ENCODE data around the gene CEBPB.

CEBPB gene

DNA sequence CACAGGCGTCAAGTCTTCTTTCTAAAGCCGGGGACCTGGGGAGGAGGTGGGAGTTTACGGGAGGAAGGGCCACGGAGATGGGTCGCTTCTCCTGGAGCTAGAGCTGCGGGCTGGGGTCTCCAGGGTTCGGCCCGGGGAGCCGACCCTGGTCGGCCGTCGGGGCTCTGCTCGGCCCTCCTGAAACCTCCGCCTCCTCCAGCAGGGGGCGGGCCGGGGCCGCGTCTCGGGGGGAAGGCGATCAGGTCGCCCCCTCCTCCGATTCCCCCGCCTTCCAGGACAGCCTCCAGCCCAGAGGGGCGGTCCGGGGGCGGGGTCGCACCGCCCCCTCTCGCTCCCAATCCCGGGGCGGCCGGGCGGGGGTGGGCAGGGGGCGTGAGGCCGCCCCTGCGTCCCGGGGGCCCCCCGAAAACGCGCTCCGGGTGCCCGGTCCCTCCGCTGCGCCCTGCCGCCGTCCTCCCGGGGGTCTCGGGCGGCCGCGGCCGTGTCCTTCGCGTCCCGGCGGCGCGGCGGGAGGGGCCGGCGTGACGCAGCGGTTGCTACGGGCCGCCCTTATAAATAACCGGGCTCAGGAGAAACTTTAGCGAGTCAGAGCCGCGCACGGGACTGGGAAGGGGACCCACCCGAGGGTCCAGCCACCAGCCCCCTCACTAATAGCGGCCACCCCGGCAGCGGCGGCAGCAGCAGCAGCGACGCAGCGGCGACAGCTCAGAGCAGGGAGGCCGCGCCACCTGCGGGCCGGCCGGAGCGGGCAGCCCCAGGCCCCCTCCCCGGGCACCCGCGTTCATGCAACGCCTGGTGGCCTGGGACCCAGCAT lies at the start of gene CEBPB:
TSS of gene CEBPB (plus strand) at position 580 of the 814 bp plus-strand sequence. CDS start at position 784, 204 bp downstream.
- peak within 1 kb of the TSS; percentile 77 for H3K4me3 Mint-ChIP-seq
- peaks cover 21% of the 10 kb centered on the region for H3K36me3 Mint-ChIP-seq (ENCODE audit: low read depth)
- H3K27ac Mint-ChIP-seq = peak within 1 kb of the TSS; percentile 84
- DNase-seq (ENCODE audit: low spot score) = peak; percentile 80
- peaks cover 28% of the 10 kb centered on the region for H3K4me1 Mint-ChIP-seq (ENCODE audit: low read depth)
- no peaks in the 10 kb centered on the region for H3K9me3 Mint-ChIP-seq
- H3K27me3 Mint-ChIP-seq (ENCODE audit: low read depth) = peaks cover 8% of the 10 kb centered on the region

DNA sequence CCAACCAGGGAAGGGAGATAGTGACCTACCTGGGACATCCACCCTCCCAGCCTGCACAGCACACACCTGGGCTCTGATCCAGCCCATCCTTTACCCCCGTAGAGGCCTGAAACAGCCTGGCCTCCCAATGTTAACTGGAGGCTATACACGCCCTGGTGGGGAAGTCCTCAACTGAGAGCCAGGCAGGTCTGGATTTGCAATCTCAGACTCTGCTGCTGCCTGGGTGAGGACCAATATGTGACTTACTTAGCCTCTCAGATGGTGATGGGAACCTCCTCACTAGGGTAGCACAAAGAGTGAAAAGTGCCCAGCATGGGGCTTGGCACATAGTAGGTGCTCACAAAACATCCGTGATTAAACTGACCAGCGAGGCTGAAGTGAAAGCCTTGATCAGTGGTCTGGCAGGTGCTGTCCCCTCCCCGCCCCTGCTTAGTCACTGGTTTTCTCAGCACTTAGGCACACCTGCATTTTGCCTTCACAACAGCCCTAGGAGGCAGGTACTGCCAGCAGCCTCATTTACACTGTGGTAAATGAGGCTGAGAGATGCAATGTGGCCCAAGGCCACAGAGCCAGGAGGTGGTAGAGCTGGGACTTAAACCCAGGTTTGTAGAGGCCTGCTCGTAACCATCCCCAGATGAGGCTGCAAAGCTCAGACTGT lies 49.5 kb upstream of the CEBPB start:
- H3K4me1 Mint-ChIP-seq (ENCODE audit: low read depth) = peaks cover 18% of the 10 kb centered on the region
- H3K27ac Mint-ChIP-seq = no peak overlapping the region

DNA sequence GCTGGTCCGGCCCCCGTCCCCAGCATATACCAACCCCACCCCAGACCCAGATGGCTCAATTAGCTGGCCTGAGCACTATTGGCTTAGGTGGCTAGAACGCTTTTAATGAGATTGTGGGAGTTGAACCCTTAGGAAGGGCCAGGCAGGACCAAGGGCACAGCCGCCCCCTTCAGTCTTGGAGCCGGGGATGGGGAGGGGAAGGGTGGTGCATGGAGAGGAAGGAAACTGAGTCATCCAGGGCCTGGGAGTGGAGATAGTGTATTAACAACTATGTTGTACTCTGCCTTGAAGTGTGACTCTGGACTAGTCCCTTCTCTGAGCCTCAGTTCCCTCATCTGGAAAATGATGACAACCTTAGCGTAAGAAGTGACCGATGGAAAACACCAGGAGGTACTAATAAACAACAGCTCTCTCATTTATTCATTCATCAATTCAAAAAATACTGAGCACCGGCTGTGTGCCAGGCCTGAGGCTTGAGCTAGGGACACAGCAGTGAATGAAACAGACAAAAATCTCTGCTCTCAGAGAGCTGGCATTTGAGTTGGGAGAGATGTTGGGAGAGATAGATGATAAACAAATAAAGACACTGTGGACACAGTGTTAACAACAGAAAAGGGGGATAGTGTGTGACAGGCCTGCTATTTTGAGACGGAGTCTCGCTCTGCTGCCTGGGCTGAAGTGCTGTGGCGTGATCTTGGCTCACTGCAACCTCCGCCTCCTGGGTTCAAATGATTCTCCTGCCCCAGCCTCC lies 48.6 kb upstream of the CEBPB start:
- DNase-seq (ENCODE audit: low spot score) = no peak
- Mint-ChIP-seq H3K27ac (peak overlapping the region; percentile 53), H3K4me1 (ENCODE audit: low read depth) (peaks cover 26% of the 10 kb centered on the region), H3K4me3 (no peak overlapping the region), H3K36me3 (ENCODE audit: low read depth) (peaks cover 38% of the 10 kb centered on the region), H3K9me3 (no peaks in the 10 kb centered on the region), H3K27me3 (ENCODE audit: low read depth) (no peaks in the 10 kb centered on the region)

More for the DNA sequence above, 49.5 kb upstream of the CEBPB start:
- Mint-ChIP-seq H3K27me3 (ENCODE audit: low read depth) (no peaks in the 10 kb centered on the region), H3K4me3 (no peak overlapping the region), H3K9me3 (no peaks in the 10 kb centered on the region), H3K36me3 (ENCODE audit: low read depth) (peaks cover 32% of the 10 kb centered on the region)
- no peak for DNase-seq (ENCODE audit: low spot score)

DNA sequence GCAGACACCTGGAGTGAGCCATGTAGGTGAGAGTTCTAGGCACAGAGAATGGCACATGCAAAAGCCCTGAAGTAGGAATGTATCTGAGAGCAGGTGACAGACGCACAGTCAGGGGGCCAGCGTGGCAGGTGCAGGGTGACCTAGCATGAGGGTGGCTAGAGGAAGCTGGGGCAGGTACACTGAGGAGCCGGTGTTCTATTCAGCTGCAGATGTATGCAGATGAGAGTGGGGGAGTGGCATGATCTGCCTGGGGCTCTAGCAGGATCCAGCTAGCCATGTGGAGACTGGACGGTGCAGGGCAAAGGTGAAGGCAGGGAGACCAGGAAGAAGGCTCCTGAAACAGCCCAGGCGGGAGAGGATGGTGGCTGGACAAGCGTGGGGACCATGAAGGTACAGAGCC lies 47.8 kb upstream of the CEBPB start:
- Mint-ChIP-seq H3K9me3 (no peaks in the 10 kb centered on the region), H3K27ac (peak overlapping the region; percentile 27), H3K36me3 (ENCODE audit: low read depth) (peaks cover 43% of the 10 kb centered on the region), H3K4me3 (no peak overlapping the region), H3K27me3 (ENCODE audit: low read depth) (no peaks in the 10 kb centered on the region), H3K4me1 (ENCODE audit: low read depth) (peaks cover 35% of the 10 kb centered on the region)
- no peak for DNase-seq (ENCODE audit: low spot score)

DNA sequence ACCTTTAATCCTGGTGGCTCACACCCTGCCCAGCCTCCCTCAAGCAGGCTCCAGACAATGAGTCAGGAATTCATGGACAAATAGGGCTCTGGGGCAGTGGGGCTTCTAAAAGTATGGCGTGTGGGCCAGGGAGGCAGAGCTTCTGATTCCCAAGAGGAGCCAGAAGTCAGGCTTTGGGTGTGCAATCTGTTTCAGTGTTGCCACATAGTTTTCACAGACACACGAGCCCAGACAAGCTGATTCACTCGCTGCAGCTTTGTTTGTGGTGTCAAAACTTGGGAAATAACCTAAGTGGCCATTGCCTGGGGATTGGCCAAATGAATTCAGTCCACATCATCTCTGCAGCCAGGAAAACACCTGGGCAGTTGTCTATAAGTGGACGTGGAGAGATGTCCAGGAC lies 46.3 kb upstream of the CEBPB start:
- Mint-ChIP-seq H3K9me3 (no peaks in the 10 kb centered on the region), H3K27ac (no peak overlapping the region), H3K4me3 (no peak overlapping the region), H3K4me1 (ENCODE audit: low read depth) (peaks cover 46% of the 10 kb centered on the region), H3K27me3 (ENCODE audit: low read depth) (no peaks in the 10 kb centered on the region), H3K36me3 (ENCODE audit: low read depth) (peaks cover 49% of the 10 kb centered on the region)
- DNase-seq (ENCODE audit: low spot score) = no peak

DNA sequence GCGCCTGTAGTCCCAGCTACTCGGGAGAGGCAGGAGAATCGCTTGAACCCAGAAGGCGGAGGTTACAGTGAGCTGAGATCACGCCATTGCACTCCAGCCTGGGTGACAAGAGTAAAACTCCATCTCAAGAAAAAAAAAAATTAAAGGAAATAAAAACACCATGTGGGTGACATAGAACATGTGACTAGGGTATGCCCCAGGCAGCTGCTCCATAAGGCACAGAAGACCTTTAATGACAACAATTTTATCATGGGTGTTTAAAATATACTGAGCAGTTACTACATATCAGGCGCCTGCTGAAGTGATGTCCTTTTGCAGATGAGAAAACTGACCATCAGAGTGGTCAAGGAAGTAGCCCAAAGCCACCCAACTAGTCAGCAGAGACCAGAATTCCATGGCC lies 45.1 kb upstream of the CEBPB start:
- Mint-ChIP-seq H3K27ac (peak overlapping the region; percentile 97), H3K4me3 (no peak overlapping the region), H3K9me3 (no peaks in the 10 kb centered on the region), H3K27me3 (ENCODE audit: low read depth) (no peaks in the 10 kb centered on the region), H3K4me1 (ENCODE audit: low read depth) (peaks cover 50% of the 10 kb centered on the region), H3K36me3 (ENCODE audit: low read depth) (peaks cover 48% of the 10 kb centered on the region)
- DNase-seq (ENCODE audit: low spot score) = no peak

DNA sequence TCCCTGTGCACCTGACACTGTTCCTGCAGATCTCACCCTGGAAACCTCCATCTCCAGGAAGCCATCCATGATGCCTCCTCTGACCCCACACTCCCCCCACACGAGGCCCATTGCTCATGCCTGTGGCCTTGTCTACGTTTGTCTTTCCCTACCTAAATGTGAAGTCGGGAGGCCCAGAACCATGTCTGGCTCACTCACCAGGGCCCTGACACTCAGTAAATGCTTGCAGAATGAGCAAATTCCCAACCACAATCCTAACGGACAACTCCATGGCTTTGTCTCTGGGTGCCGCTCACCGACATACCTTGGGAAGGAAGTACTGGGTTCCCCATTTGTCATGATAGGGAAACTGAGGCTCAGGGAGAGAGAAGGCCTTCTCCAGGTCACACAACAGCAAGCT lies 44.4 kb upstream of the CEBPB start:
- Mint-ChIP-seq H3K9me3 (no peaks in the 10 kb centered on the region), H3K36me3 (ENCODE audit: low read depth) (peaks cover 50% of the 10 kb centered on the region), H3K27ac (peak overlapping the region; percentile 97), H3K4me3 (peak overlapping the region; percentile 87), H3K4me1 (ENCODE audit: low read depth) (peaks cover 54% of the 10 kb centered on the region), H3K27me3 (ENCODE audit: low read depth) (no peaks in the 10 kb centered on the region)
- DNase-seq (ENCODE audit: low spot score) = no peak

DNA sequence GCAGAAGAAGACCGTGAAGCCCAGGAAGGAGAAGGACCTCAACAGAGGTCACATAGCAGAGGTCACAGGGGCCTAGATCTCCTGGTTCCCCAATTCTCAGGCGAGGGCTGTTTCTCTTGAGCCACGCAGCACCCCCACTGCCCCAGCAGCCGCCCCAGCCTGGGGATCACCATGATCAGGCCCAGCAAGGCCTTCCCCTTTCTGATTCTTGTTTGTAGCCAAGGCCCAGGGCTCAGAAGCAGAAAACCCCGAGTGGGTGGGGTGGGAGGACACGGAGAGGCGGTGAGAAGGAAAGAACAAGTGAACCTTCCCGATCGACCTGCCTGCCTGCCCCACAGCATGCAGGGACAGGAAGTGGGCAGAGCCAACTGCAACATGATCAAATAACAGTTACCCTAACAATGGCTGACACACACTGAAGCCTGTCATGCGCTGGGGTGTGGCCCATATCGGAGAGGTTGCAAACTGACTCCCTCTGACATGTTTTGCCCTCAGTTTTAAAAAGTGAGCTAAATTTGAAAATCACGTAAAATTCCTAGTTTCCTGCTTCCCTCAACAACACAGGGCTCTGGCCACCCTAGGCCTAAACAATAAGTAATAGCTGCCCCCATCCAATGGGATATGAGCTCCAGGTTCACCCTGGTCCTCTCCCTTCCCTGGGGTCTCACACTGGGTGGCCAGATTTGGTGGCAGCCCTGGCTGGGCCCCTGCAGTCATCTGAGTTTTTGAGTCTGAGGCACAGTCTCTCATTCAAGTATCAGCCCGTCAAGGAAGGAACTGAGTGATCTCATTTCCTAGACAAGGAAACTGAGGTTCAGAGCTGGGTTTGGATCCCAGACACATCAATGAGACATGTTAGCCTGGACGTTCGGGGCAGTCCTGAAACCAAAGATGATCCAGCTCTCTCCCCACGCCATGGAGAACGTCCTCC lies 43.6 kb upstream of the CEBPB start:
- Mint-ChIP-seq H3K4me3 (peak overlapping the region; percentile 87), H3K36me3 (ENCODE audit: low read depth) (peaks cover 51% of the 10 kb centered on the region), H3K4me1 (ENCODE audit: low read depth) (peaks cover 60% of the 10 kb centered on the region), H3K9me3 (no peaks in the 10 kb centered on the region), H3K27ac (peak overlapping the region; percentile 97), H3K27me3 (ENCODE audit: low read depth) (no peaks in the 10 kb centered on the region)
- DNase-seq (ENCODE audit: low spot score) = peak; percentile 81

DNA sequence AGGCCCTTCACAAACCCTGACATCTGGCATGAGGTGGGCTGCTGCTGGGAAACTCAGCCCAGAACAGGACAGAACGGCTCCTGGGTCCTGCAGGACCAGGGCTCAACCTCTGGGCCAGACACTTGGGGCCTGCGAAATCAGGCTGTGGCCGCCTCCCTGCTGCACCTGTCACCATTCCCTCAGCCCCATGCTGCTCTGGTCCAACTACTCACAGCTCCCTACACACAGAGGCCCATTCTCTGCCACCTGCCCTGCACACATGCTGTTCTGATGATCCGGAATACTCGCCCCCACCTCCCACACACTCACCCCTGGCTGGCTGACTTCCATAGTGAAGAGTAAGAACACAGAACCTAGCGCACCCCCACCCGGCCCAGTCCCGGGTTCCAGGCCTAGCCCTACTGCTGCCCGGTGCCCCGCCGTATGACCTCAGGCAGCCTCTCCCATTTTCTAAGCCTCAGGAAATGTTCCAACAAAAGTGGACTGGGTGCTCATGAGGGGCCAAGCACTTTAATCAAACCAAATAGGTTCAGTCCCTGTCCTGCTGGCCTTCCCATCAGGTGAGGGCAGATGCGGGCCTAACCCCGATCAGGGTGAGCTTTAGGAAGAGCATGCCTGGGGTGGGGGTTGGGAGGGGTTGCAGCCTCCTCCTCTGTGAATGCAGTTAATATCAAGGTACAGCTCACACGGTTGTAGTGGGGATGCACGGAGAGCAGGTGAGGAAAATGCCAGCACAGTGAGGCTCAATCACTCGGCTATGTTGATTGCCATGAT lies 41.0 kb upstream of the CEBPB start:
- Mint-ChIP-seq H3K4me1 (ENCODE audit: low read depth) (peaks cover 67% of the 10 kb centered on the region), H3K9me3 (no peaks in the 10 kb centered on the region), H3K27me3 (ENCODE audit: low read depth) (no peaks in the 10 kb centered on the region), H3K27ac (peak overlapping the region; percentile 81), H3K36me3 (ENCODE audit: low read depth) (peaks cover 47% of the 10 kb centered on the region), H3K4me3 (peak overlapping the region; percentile 43)
- no peak for DNase-seq (ENCODE audit: low spot score)

DNA sequence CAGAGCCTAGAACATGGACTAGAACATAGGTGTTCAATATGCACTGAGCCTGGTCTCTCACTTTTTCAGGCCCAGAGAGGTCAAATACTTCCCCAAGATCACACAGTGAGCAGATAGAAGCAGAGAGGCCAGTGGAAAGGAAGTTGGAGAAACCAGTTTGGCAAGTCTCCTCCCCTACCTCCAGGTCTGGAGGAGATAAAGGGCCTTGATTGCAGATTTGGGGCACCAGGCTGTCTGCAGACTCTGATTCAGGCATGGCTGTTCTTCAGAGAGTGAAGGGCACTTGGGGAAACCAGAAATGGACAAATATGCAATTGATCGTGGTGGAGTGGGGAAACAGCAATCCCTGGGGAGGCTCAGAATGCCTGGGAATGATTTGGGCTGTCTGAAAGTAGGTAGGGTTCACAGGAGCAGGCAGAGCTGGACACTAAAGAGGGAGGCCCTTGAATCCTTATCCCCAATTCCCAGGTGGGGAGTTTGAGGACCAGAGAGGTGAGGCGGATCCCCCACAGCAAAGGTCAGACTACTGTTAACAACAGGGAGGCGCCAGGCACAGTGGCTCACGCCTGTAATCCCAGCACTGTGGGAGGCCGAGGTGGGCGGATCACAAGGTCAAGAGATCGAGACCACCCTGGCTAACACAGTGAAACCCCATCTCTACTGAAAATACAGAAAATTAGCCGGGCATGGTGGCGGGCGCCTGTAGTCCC lies 39.4 kb upstream of the CEBPB start:
- DNase-seq (ENCODE audit: low spot score) = no peak
- H3K4me1 Mint-ChIP-seq (ENCODE audit: low read depth) = peaks cover 59% of the 10 kb centered on the region
- H3K36me3 Mint-ChIP-seq (ENCODE audit: low read depth) = peaks cover 44% of the 10 kb centered on the region
- no peaks in the 10 kb centered on the region for H3K9me3 Mint-ChIP-seq
- H3K27ac Mint-ChIP-seq = peak overlapping the region; percentile 81
- peak overlapping the region; percentile 94 for H3K4me3 Mint-ChIP-seq
- H3K27me3 Mint-ChIP-seq (ENCODE audit: low read depth) = no peaks in the 10 kb centered on the region

DNA sequence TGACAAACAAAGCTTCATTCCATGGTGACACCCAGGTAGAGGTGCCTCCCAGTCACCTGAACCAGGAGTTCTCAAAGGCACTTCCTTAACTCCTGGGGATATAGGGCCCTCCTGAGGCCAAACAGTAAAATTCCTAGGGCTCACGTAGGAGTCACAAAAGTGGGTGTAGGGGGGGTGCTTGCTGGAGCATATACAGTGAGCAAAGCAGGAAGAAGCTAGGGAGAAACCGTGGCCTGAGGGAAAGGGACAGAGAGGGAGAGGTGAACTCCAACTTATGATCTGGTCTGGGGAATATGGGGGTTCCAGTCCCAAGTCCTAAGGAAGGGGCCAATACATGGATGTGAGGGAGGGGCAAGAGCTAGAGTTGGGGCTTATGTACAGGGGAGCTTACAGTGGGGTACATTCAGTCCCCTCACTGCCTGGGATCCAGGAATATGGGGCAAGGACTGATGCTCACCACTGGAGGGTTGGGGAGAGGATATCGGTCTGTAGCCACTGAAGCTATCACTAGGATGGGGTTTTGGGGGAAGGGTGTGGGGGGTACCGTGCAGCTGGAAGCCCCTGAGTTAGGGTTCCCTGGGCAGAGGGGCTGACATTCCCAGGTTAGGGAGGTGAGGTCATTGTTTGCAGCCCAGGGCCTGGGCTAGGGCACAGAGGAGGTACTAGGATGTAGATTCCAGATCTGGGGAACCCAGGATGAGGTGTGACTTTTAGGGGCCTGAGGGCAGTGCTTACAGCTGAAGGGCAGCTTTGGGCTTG lies 38.1 kb upstream of the CEBPB start:
- peak overlapping the region; percentile 94 for H3K4me3 Mint-ChIP-seq
- H3K36me3 Mint-ChIP-seq (ENCODE audit: low read depth) = peaks cover 31% of the 10 kb centered on the region
- peaks cover 45% of the 10 kb centered on the region for H3K4me1 Mint-ChIP-seq (ENCODE audit: low read depth)
- peak overlapping the region; percentile 94 for H3K27ac Mint-ChIP-seq
- no peak for DNase-seq (ENCODE audit: low spot score)
- H3K27me3 Mint-ChIP-seq (ENCODE audit: low read depth) = no peaks in the 10 kb centered on the region
- no peaks in the 10 kb centered on the region for H3K9me3 Mint-ChIP-seq

DNA sequence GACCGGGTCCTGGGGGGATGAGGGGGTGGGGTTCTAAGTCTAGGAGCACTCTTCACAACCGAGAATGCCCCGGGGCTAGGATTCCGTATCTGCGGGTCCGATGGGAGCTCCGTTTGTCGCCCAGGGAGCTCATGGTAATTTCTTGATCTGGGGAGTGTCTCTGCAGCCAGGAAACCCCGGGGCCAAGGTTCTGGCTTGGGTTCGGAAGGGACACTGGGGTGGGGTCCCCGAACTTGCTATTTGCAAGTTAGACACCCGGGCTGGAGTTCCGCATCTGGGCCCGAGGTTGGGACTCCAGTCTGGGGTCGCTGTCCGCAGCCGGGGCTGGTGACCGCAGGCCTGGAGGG lies 37.5 kb upstream of the CEBPB start:
- Mint-ChIP-seq H3K4me3 (peak overlapping the region; percentile 94), H3K4me1 (ENCODE audit: low read depth) (peaks cover 39% of the 10 kb centered on the region), H3K36me3 (ENCODE audit: low read depth) (peaks cover 29% of the 10 kb centered on the region), H3K9me3 (no peaks in the 10 kb centered on the region), H3K27me3 (ENCODE audit: low read depth) (no peaks in the 10 kb centered on the region), H3K27ac (peak overlapping the region; percentile 94)
- no peak for DNase-seq (ENCODE audit: low spot score)

Measured in T-helper 2 cell treated with Interferon-gamma antibody and Interleukin-4, amounts not matched to agents 5 μg/mL and 100 μg/mL, for 36 hours (primary cell).